NAMALWA (cell line): Measurements from ENCODE around the gene TNPO1.
"Not testable (repeated sequence)": the region's sequence is repeated elsewhere in the genome, so short reads cannot be mapped to it uniquely, and the experiment has no call there.

Source experiments
- DNase-seq: peaks from one replicate; pipeline ENCODE4 v3.0.0-alpha.2; 2015; ENCODE audit warnings: low spot score

Gene TNPO1

GRCh38 chr5:72934953-72935725 lies 118.7 kb downstream of the TNPO1 start:
- DNase-seq, result not testable (repeated sequence)

DNA sequence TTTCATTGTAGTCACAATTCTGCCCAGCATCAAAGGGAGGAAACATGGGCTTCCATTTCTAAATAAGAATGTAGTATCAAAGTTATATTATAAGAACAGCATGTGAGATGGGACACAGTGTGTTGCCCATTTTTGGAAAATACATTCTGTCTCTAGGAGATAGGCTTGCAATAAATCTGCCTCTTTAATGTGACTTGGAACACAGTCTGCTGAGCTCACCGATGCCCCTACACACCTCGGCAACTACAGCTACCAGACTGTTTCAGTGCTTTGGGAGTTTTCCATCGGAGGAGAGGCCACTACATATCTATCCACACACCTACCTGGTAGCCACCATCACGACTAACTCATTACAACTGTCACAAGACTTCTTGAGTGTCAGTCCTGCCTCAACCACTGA lies 120.4 kb downstream of the TNPO1 start:
- DNase-seq, result no peak

GRCh38 chr5:72937517-72938061 lies 121.1 kb downstream of the TNPO1 start:
- no peak for DNase-seq

GRCh38 chr5:72938206-72938605 lies 121.7 kb downstream of the TNPO1 start:
- no peak for DNase-seq

- no peak for DNase-seq
These were observed 123.6 kb downstream of the TNPO1 start for GRCh38 chr5:72940082-72940481.

DNA sequence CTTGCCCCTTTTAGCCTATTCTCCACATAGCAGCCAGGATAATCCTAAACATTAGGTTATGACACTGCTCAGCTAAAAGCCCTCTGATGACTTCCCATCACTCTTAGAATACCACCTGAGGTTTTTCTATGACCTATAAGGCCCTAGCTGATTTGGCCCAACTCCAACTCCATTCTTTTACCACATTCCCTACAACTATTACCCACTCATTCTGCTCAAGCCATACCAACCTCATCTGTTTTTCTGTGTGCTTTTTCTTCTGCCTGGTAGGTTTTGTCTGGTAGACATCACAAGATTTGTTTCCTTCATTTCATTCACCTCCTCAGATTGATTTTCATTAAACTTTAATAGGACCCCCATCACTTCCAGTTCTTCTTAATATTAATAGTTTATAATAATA lies 126.8 kb downstream of the TNPO1 start:
- no peak for DNase-seq

DNA sequence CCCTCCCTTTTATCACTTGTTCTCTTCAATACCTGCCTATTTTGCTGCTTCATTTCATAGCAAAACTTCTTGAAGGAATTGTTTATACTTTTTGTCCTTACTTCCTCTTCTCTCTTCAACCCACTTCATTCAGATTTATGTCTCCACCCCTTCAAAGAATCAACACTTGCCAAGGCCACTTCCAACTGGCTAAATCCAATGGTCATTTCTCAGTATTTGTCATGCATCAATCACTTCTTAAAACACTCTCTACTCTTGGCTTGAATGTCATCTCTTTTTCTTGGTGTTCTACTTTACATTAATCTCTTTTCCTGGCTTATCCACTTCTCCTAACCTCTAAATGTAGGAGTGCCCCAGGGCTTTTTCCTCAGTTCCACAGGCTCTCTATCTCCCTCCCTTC lies 131.0 kb downstream of the TNPO1 start:
- no peak for DNase-seq

- DNase-seq, result no peak
These were observed 133.0 kb downstream of the TNPO1 start for GRCh38 chr5:72949481-72949880.

DNA sequence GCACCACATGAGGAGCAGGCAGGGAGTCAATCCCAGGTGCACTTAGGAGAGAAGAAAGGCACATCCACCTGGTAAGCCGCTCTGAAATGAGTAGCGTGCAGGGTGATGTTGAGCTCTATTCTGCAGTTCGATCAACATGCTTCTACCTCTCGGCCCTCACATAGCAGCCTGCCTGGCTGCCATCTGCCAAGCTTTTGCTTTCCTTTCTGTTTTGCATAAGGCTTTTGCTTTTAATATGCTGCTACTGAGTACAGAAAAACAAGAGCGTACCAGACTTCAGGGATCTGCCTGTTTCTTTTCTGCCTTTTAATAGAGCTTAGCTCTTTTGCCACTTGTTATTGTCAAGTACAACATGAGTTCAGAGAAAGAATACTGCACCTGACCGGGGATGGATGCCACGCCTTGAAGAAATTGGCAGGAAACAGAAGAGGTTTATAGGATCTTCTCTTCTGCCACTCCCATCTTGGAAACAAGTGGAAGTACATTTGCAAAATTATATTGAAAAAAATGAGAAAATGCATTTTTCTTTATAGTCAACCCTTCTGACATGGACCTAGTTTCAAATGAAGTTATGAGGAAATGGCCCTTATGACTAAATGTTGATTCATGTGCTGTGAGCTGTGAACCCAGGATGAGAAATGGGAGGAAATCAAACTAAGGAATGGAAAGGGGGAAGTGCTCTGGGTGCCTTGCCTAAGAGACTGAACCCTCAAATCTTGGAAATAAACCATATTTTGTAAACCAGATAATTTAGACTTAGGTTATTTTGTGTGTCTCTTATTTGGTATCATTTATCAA lies 135.4 kb downstream of the TNPO1 start:
- DNase-seq, result peak; percentile 25

DNA sequence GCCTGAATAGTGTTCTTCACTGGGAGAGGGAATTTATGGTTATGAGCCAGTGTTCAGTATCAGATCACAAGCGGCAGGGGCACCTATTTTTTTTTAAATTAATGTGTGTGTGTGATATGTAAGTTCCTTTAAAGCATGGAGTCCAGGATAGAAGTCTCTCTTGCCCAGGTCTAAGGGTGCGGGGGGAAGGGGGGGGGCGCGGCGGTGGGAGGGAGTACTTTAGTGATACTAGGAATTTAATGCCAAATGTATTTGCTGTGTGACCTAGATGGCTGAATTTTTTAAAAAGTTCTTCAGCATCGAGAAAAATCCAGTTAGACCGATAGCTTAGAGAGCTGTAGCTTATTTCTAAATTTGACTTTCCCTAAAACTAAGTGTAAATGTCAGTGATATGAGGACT lies 137.9 kb downstream of the TNPO1 start:
- no peak for DNase-seq

GRCh38 chr5:72955143-72955767 lies 138.8 kb downstream of the TNPO1 start:
- DNase-seq, result no peak

GRCh38 chr5:72955768-72956323 lies 139.4 kb downstream of the TNPO1 start, which contains the start of gene FCHO2:
Gene FCHO2, plus strand, starts transcription at chr5:72956041. Its CDS starts 56 bp downstream, at chr5:72956097.
- peak; percentile 95 for DNase-seq

DNA sequence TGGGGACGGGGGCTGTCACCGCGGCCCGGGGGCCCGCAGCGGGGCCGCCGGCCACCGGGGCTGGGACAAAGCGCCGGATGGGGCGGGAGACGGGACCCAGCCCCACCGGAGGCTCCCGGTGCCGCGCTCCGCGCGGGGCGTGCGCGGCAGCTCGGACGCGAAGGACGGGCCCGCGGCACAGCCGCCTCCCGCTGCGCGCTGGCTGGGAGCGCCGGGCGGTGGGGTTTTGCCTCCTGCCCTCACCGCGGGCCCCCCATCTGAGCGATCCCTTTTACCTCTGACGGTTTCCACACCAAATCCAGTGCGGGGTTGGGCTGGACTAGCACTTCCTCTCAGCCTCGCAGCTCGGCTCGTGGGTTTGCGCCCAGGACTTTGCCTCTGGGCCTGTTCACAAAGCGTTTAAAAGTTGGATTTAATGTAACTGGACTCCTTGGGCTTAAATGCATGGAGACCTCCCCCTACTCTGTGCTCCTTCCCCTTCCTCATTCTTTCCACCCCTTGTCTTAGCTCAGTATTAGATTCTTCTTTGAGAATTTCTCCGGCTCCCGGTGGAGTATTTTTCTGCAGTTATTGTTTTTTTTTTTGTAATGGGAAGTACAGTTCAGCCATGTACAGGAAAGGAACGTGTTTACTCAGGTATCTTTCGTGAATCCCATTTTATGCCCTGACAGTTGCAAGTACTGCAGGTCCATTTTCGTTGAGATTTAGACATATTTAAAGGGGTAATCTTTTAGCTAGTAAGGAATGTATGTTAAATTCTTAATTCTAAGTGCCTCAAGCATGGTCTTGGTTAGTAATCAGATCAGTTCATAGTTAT lies 140.1 kb downstream of the TNPO1 start:
- DNase-seq, result peak; percentile 60

DNA sequence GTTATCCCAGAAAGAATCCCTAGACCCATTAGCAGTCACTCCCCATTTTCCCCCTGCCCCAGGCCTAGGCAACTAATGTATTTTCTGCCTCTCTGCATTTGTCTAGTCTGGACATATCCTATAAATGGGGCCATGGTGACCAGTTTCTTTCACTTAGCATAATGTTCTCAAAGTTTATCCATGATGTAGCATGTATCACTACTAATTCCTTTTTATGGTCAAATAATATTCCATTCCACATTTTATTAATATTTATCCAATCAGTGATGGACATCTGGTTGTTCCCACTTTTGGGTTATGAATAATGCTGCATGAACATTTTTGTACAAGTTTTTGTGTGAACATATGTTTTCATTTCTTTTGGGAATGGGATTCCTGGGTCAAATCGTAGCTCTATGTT lies 140.9 kb downstream of the TNPO1 start:
- no peak for DNase-seq

DNA sequence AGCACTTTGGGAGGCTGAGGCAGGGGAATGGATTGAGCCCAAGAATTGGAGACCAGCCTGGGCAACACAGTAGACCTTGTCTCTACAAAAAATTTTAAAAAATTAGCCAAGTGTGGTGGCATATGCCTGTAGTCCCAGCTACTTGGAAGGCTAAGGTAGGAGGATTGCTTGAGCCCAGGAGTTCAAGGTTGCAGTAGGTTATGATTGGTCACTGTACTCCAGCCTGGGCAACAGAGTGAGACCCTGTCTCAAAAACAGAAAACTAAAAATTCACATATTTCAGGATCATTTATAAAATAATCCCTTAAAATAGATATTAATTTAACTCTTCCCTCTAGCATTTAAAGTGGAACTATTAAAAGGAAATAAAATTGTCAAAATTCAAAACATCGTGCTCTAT lies 142.8 kb downstream of the TNPO1 start:
- no peak for DNase-seq
